ENCODE measurements around the gene TTLL8. TPM values are rescaled to one million over a fixed set of nuclear protein-coding genes. Genes with fewer than 3 reads are reported as not detected.

TTLL8 gene
- polyA plus RNA-seq, 2 of the 4 experiments (the other 2 are of a cell fraction) = not detected

- TF ChIP-seq SREBF2 (IDR thresholded peaks at IDR 0.05) = no peak
- TF ChIP-seq KDM5A (IDR thresholded peaks at IDR 0.05) = no peak
Observed at GRCh38 chr22:50017701-50018224, 40.3 kb downstream of the TTLL8 start (continued).

- no peak for TF ChIP-seq HOXB5 (CRISPR knock-in tag; IDR thresholded peaks at IDR 0.05)
- TF ChIP-seq TFCP2L1 (CRISPR knock-in tag; IDR thresholded peaks at IDR 0.05) = no peak
- TF ChIP-seq SREBF2 (IDR thresholded peaks at IDR 0.05) = no peak
- no peak for TF ChIP-seq HOXA7 (CRISPR knock-in tag; IDR thresholded peaks at IDR 0.05)
- TF ChIP-seq BHLHE40 (IDR thresholded peaks at IDR 0.05; ENCODE audit: low read depth, low read length) = no peak
- no peak for TF ChIP-seq RAD21 (conservative IDR thresholded peaks at IDR 0.05 in 1 of 2, IDR thresholded peaks at IDR 0.05 in 1 of 2)
- no peak for TF ChIP-seq KDM1A (IDR thresholded peaks at IDR 0.05; ENCODE audit: low read depth)
- TF ChIP-seq NFE2L2 (conservative IDR thresholded peaks at IDR 0.05; ENCODE audit: low read length) = no peak
- no peak for TF ChIP-seq HDAC2 (IDR thresholded peaks at IDR 0.05)
- TF ChIP-seq RCOR1 (IDR thresholded peaks at IDR 0.05; ENCODE audit: low read depth, low read length) = no peak
- TF ChIP-seq HMGXB4 (CRISPR knock-in tag; IDR thresholded peaks at IDR 0.05; ENCODE audit: borderline replicate concordance) = no peak
- TF ChIP-seq ZNF302 (CRISPR knock-in tag; IDR thresholded peaks at IDR 0.05) = no peak
- TF ChIP-seq FOSB (CRISPR knock-in tag; IDR thresholded peaks at IDR 0.05) = no peak
- no peak for TF ChIP-seq GATA3 (IDR thresholded peaks at IDR 0.05; ENCODE audit: borderline replicate concordance)
- no peak for TF ChIP-seq ATOH8 (CRISPR knock-in tag; IDR thresholded peaks at IDR 0.05; ENCODE audit: low read depth)
- WGBS (ENCODE audit: missing lambda C conversion rate) = 90% methylated on average over 4 of the region's 21 CpGs
- no peak for FAIRE-seq
- no peaks in the 10 kb centered on the region for H3K9me3 ChIP-seq
- no peak for ATAC-seq
- H3K27ac ChIP-seq = no peak overlapping the region
- ChIA-PET CTCF (interaction anchor here (1.6 kb wide), 1 partner anchor 13 kb away, joined by 11 read pairs; no protein-coding TSS in a partner anchor), POLR2A (no interaction called here)
- H3K4me3 ChIP-seq = no peak overlapping the region
- DNase-seq (ENCODE audit: low read depth in 1 of 2, low spot score in 1 of 2) = no peak
- H3K4me2 ChIP-seq = no peak overlapping the region
- H3K4me1 ChIP-seq = no peaks in the 10 kb centered on the region
Observed at GRCh38 chr22:50016988-50017700, 41.0 kb downstream of the TTLL8 start.

- ChIA-PET CTCF (interaction anchor here (1.3 kb wide), 2 partner anchors 14 to 86 kb away, joined by 4 to 5 read pairs; no protein-coding TSS in a partner anchor), POLR2A (no interaction called here)
- FAIRE-seq = no peak
- Histone ChIP-seq H3K27ac (no peak overlapping the region), H3K9me3 (no peaks in the 10 kb centered on the region), H3K4me2 (no peak overlapping the region), H3K4me1 (no peaks in the 10 kb centered on the region), H3K4me3 (no peak overlapping the region)
- ATAC-seq = no peak
- no peak for DNase-seq (ENCODE audit: low read depth in 1 of 2, low spot score in 1 of 2)
- WGBS (ENCODE audit: missing lambda C conversion rate) = 75% methylated on average over 8 of the region's 20 CpGs
- no peak for TF ChIP-seq ZSCAN20 (CRISPR knock-in tag; IDR thresholded peaks at IDR 0.05)
- no peak for TF ChIP-seq RNF2 (IDR thresholded peaks at IDR 0.05; ENCODE audit: borderline replicate concordance, low read depth)
- TF ChIP-seq CBX2 (IDR thresholded peaks at IDR 0.05; ENCODE audit: borderline replicate concordance, low read depth) = no peak
- no peak for TF ChIP-seq HES2 (IDR thresholded peaks at IDR 0.05)
- TF ChIP-seq REST (IDR thresholded peaks at IDR 0.05) = no peak
- TF ChIP-seq USF2 (IDR thresholded peaks at IDR 0.05) = no peak
- TF ChIP-seq MAX (IDR thresholded peaks at IDR 0.05) = no peak
- TF ChIP-seq NPAS2 (CRISPR knock-in tag; IDR thresholded peaks at IDR 0.05; ENCODE audit: borderline replicate concordance) = no peak
- no peak for TF ChIP-seq HOXB5 (CRISPR knock-in tag; IDR thresholded peaks at IDR 0.05)
- no peak for TF ChIP-seq ELK1 (IDR thresholded peaks at IDR 0.05; ENCODE audit: low read depth, low read length)
- TF ChIP-seq ZNF302 (CRISPR knock-in tag; IDR thresholded peaks at IDR 0.05) = no peak
Observed at GRCh38 chr22:50016308-50016987, 41.6 kb downstream of the TTLL8 start.

All from A549 (cell line).